ENCODE data around the gene ITPR1.

The ITPR1 gene

GRCh38 chr3:4852780-4853748 is 359.9 kb downstream of the ITPR1 start:
- TF ChIP-seq CTCF (IDR thresholded peaks at IDR 0.05; ENCODE audit: low read depth, low read length) = no peak
- no peak for DNase-seq (ENCODE audit: extremely low read depth, low read depth)

GRCh38 chr3:4853749-4854140 is 360.6 kb downstream of the ITPR1 start:
- no peak for TF ChIP-seq CTCF (IDR thresholded peaks at IDR 0.05; ENCODE audit: low read depth, low read length)
- no peak for DNase-seq (ENCODE audit: extremely low read depth, low read depth)

DNA sequence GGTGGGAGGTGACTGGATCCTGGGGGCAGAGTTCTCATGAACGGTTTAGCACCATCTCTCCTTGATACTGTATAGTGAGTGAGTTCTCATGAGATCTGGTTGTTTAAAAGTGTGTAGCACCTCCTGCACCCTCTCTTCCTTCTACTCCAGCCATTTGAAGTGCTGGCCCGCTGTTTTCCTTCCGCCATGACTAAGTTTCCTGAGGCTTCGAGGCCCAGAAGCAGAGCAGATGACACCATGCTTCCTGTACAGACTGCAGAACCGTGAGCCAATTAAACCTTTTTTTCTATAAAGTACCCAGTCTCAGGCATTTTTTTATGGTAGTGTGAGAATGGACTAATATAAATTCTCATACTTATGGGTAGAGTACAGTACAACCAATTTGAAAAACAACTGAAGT is 362.5 kb downstream of the ITPR1 start:
- DNase-seq (ENCODE audit: extremely low read depth, low read depth) = no peak
- no peak for TF ChIP-seq CTCF (IDR thresholded peaks at IDR 0.05; ENCODE audit: low read depth, low read length)

GRCh38 chr3:4856136-4856535 is 363.0 kb downstream of the ITPR1 start:
- TF ChIP-seq CTCF (IDR thresholded peaks at IDR 0.05; ENCODE audit: low read depth, low read length) = no peak
- no peak for DNase-seq (ENCODE audit: extremely low read depth, low read depth)

DNA sequence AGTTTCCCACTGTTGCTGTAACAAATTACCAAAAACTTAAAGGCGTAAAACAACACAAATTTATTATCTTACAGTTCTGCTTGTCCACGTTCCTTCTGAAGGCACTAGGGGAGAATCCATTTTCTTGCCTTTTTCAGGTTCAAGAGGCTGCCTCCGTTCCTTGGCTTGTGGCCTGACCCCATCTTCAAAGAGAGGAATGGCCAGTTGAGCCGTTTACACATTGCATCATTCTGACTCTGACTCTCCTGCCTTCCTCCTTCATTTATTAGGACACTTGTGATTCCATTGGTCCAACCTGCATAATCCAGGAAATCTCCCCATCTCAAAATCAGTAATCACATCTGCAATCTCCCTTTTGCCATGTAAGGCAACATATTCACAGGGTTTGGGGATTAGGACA is 363.4 kb downstream of the ITPR1 start:
- DNase-seq (ENCODE audit: extremely low read depth, low read depth) = no peak
- TF ChIP-seq CTCF (IDR thresholded peaks at IDR 0.05; ENCODE audit: low read depth, low read length) = no peak

DNA sequence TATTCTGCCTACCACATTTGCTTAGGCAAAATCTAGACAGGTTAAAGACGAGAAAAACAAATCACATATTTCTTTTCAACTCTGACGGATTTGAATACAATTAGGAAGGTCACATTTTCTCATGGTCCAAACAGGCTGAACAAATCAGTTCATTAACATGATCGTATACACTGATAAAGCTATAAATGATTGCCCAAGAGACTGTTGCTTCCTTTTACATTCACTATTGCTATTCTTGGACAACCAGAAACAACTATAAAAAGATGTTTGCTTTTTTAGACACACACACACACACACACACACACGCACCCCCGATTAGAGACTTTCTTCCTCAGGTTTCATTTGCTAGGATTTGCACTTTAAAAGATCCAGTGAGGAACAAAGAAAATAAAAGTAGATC is 363.8 kb downstream of the ITPR1 start:
- TF ChIP-seq CTCF (IDR thresholded peaks at IDR 0.05; ENCODE audit: low read depth, low read length) = no peak

DNA sequence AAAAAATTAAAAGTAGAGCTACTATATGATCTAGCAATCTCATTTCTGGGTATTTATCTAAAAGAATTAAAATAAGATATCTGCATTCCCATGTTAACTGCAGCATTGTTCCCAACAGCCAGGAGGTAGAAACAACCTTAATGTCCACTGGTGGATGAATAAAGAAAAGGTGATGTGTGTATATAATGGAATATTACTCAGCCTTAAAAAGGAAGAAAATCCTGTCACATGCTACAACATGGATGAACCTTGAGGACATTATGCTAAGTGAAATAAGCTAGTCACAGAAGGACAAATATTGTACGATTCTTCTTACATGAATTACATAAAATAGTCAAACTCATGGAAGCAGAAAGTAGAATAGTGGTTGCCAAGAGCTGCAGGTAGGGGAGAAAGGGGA is 366.6 kb downstream of the ITPR1 start:
- no peak for TF ChIP-seq CTCF (IDR thresholded peaks at IDR 0.05; ENCODE audit: low read depth, low read length)
- DNase-seq (ENCODE audit: extremely low read depth, low read depth) = no peak

More for the DNA sequence above, 363.8 kb downstream of the ITPR1 start:
- no peak for DNase-seq (ENCODE audit: extremely low read depth, low read depth)
